OCI-M1 (cell line): ENCODE measurements around the gene GPR61.
A peak's percentile ranks its signal among the peaks of the same experiment; 100 is the strongest.

Source experiments
- DNase-seq: peaks from one replicate; lab custom pipeline; 2025; lab: John Stamatoyannopoulos, UW

The GPR61 gene

GRCh38 chr1:109509176-109510134, 30.2 kb upstream of the GPR61 start, which contains the start of gene AMIGO1:
Gene AMIGO1, minus strand, starts transcription at chr1:109509727. Its CDS starts 815 bp downstream, at chr1:109508912.
- no peak for DNase-seq

DNA sequence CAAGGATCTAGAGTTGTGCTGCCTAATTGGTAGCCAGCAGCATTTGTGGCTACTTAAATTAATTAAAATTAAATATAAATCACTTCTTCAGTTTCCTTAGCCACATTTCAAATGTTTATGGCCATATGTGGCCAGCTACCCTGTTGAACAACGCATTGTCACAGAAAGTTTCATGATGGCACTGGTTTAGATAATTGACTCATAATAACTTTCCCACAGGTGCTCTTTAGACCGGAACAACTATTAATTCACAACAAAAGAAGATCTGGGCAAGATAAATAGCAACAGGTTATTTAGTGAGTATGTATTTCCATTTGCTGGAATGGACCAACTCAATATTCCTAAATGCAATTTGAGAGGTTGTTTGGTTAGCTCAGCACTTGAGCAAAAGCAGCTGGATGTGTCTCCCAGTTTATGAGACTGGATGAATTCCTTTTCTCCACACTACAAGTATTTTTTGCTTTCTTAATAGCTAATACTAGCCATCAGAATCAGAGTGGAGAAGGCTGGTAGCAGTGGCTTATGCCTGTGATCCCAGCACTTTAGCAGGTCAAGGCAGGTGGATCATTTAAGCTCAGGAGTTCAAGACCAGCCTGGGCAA, 26.5 kb upstream of the GPR61 start:
- DNase-seq: no peak

DNA sequence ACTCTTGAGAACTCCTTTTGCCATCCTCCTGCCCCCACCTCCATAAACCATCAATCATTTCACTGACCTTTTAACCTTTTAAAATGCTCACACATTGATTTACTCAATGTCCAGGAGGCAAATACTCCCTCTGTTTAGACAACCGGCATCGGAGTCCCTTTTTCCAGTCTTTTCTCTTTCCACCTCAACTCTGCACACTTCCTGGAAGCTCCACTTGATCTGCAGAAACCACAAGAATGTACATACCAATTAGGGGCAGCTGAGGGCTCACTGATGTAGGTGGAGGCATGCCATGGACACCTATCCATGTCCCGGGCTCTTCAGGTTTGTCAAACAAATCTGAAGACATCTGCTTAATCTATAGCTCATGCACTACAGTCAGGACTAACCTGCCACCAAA, 24.8 kb upstream of the GPR61 start:
- DNase-seq: no peak

DNA sequence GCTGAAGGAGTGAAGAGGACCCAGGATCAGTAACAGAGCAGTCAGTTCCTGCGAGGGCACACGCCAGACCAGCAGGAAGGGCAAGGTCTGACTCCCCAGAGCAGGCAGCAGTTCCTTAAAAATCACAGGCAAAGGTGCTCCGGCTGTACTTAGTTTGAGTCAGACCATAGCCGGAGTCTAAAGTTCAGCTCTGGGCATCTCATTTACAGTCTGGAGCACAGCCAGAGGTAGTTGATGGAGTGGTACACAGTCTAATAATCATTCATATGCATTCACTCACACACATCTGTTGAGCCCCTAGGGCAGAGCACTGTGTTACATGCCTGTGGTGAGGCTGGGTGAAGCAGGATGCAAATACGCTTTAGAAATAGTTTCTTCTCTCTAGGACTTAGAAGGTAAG, 22.8 kb upstream of the GPR61 start:
- DNase-seq: no peak

- no peak for DNase-seq
Measured at GRCh38 chr1:109517337-109517736, 22.3 kb upstream of the GPR61 start.

- DNase-seq: no peak
Measured at GRCh38 chr1:109521002-109521951, 18.4 kb upstream of the GPR61 start.

GRCh38 chr1:109522026-109522425, 17.6 kb upstream of the GPR61 start:
- no peak for DNase-seq

DNA sequence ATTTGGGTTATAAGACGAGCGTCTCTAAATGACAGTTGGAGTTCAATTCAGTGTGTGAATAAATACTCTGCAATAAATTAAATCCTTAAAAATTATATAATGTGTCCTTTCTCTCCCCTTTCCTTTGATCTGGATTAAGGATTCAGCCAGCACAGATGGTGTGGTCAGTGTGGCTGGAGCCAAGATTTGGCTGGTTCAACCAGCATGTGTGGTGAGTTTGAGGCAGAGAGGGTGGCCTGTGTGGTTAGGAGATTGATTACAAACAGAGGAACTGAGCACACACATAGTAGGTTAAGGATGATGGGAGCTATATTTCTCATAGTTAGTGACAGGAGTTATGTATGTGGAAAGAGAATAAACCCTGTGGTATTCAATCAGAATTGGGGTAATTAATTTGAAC, 16.0 kb upstream of the GPR61 start:
- DNase-seq: peak; percentile 50

GRCh38 chr1:109527098-109527811, 12.4 kb upstream of the GPR61 start:
- DNase-seq: no peak

- no peak for DNase-seq
Measured at GRCh38 chr1:109527846-109528695, 11.6 kb upstream of the GPR61 start.

- DNase-seq: no peak
Measured at GRCh38 chr1:109528712-109529111, 11.0 kb upstream of the GPR61 start.

- DNase-seq: no peak
Measured at GRCh38 chr1:109529881-109530456, 9.7 kb upstream of the GPR61 start.

DNA sequence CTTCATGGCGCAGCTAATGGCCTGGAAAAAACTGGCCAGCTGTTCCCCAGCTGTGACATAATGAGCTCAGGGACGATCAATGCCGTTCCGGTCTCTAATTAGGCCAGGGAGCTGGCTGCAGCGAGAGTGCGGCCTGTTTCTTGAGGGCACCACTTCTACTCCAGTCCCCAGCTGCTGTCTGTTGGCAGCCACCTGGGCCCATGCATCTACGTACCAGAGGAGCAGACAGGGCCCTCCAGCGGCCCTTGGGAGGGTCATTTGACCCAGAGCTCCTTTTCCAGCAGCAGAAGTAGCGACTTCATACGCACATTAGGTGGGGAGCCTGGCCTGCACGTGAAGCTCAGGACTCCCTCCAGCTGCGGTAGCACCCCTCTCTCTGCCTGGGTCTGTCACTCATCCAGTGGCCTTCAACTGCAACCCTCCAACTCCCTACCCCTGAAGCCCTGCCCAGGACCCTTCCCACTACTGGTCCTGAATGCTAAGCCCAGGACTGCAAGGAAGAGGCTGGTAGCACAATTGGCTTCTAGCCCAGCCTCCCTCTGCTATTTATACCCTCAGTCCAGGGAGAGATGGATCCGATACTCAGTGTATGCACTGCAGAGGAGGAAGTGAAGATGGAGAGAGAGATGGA, 9.1 kb upstream of the GPR61 start:
- DNase-seq: no peak

DNA sequence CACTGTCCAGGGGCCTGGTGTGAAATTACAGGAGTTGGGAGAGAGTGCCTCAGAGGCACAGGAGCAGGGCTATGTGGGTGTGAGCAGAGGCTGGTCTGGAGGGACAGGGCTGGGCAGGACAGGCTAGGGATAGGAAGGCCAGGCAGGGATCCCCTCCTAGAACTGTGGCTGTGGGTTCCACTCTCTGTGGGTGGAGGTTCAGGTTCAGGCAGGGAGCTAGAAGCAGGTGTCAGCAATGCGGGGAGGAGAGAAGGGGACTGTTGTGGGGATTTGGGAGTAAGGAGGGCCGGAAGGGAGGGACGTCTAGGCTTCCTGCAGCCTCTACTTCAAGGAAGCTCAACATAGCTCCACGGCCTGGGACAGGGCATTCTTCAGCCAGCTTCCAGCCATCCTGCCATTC, 8.3 kb upstream of the GPR61 start:
- DNase-seq: no peak

DNA sequence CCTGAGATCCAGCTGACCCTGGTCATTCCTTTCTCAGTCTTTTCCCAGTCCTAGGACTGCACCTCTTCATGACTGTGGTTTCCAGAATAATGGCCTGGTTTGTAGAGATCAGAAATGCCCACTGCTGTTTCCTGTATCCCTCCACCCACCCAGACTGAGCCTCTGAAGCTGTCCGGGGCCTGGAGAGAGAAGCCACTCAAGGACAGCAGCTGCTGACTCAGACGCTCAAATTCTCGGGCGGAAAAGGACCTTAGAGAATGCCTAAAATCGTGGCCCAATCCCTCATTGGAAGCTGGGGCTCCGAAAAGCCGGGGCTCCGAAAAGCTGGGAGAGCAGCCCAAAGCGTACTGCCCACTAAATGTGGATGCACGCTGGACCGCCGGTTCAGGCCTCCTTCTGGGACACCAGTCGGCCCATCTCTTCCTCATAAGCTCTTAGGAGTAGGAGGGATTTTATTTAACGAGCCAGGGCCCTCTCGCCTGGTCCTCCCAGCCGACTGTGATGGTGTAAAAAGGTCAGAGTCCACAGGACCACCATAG, 7.8 kb upstream of the GPR61 start:
- DNase-seq: no peak

GRCh38 chr1:109532365-109533136, 7.1 kb upstream of the GPR61 start:
- DNase-seq: peak; percentile 89

GRCh38 chr1:109534307-109534858, 5.3 kb upstream of the GPR61 start:
- no peak for DNase-seq

GRCh38 chr1:109535481-109535880, 4.2 kb upstream of the GPR61 start:
- no peak for DNase-seq
